AG04450 (cell line): ENCODE measurements around the gene SLC8A1. TPM values are rescaled to one million over a fixed set of nuclear protein-coding genes. Genes with fewer than 3 reads are reported as not detected.

ENCODE experiments used
- CTCF ChIA-PET: fragments of 300-600, 350-600 bp; formaldehyde crosslinking; extraction: SDS; loops from one replicate; lab custom pipeline; 2022; ENCODE audit warnings: antibody characterized with exemption, inconsistent platforms; lab: Charles Lee
- POLR2A ChIA-PET: fragments of 350-600 bp; formaldehyde crosslinking; extraction: SDS; loops from one replicate; lab custom pipeline; 2021; ENCODE audit warnings: antibody characterized with exemption, inconsistent platforms; lab: Yijun Ruan, JAX
- DNase-seq: peaks from one replicate; pipeline ENCODE4 v3.0.0-alpha.2; 2011; ENCODE audit warnings: low read depth, low spot score
- H3K27ac ChIP-seq: one replicate; pipeline ENCODE4 v1.5.1; 2012; ENCODE audit warnings: low read depth, low read length, control low read depth
- H3K27me3 ChIP-seq: one replicate; pipeline ENCODE4 v1.6.0; 2012; ENCODE audit warnings: low read length; ENCODE audit not compliant: control insufficient read depth, insufficient read depth
- H3K4me3 ChIP-seq: 2 replicates; pipeline ENCODE4 v1.5.1; 2011; ENCODE audit warnings: mild to moderate bottlenecking, low read depth, low read length, control low read depth
- H3K9me3 ChIP-seq: 2 replicates; pipeline ENCODE4 v1.5.1; 2012; ENCODE audit warnings: low read length; ENCODE audit not compliant: control insufficient read depth, insufficient read depth
- CTCF ChIP-seq: IDR thresholded peaks from 2 replicates; pipeline ENCODE4 v1.5.1; 2011; ENCODE audit warnings: low read depth, low read length, control low read depth, inconsistent platforms
- polyA plus RNA-seq: library from polyadenylated mRNA; depleted of rRNA; stranded (reverse); fragments of >200 nt; gene quantifications from 2 replicates; pipeline ENCODE4 v1.2.3, GENCODE V29; 2011

The SLC8A1 gene
- polyA plus RNA-seq, 1 experiment, result 19.3 TPM

GRCh38 chr2:40456926-40457325 lies 5.0 kb upstream of the SLC8A1 start:
- H3K4me3 ChIP-seq, result no peak overlapping the region
- H3K27ac ChIP-seq, result no peak overlapping the region
- H3K9me3 ChIP-seq, result no peaks in the 10 kb centered on the region
- H3K27me3 ChIP-seq, result no peaks in the 10 kb centered on the region
- TF ChIP-seq CTCF, result no peak
- ChIA-PET POLR2A (no interaction called here), CTCF (no interaction called here)
- no peak for DNase-seq

- Histone ChIP-seq H3K9me3 (no peaks in the 10 kb centered on the region; the same call in 1 of the 2 replicates), H3K27me3 (no peaks in the 10 kb centered on the region), H3K4me3 (no peak overlapping the region), H3K27ac (no peak overlapping the region)
- DNase-seq, result no peak
- no peak for TF ChIP-seq CTCF
- POLR2A ChIA-PET, result no interaction called here
- CTCF ChIA-PET, result interaction anchor here (1.2 kb wide), 1 partner anchor 305 kb away, joined by 3 read pairs; no protein-coding TSS in a partner anchor
Observed at GRCh38 chr2:40455661-40456060, 3.8 kb upstream of the SLC8A1 start.

GRCh38 chr2:40454321-40454720 lies 2.4 kb upstream of the SLC8A1 start:
- H3K27me3 ChIP-seq, result no peaks in the 10 kb centered on the region
- POLR2A ChIA-PET, result no interaction called here
- no peaks in the 10 kb centered on the region; the same call in 1 of the 2 replicates for H3K9me3 ChIP-seq
- CTCF ChIA-PET, result no interaction called here
- DNase-seq, result no peak
- H3K4me3 ChIP-seq, result no peak overlapping the region
- H3K27ac ChIP-seq, result no peak overlapping the region
- no peak for TF ChIP-seq CTCF

GRCh38 chr2:40452786-40453185 lies 896 bp upstream of the SLC8A1 start:
- ChIA-PET CTCF (interaction anchor here (0.7 to 2.2 kb wide), 2 partner anchors 239 to 540 kb away, joined by 3 to 5 read pairs; no protein-coding TSS in a partner anchor), POLR2A (interaction anchor here (0.7 to 2.6 kb wide), 2 partner anchors 172 to 176 kb away, joined by 3 to 8 read pairs; no protein-coding TSS in a partner anchor)
- no peak for DNase-seq

More at GRCh38 chr2:40452786-40453185, 896 bp upstream of the SLC8A1 start:
- Histone ChIP-seq H3K27ac (no peak overlapping the region), H3K4me3 (peak overlapping the region; percentile 66), H3K9me3 (no peaks in the 10 kb centered on the region; the same call in 1 of the 2 replicates), H3K27me3 (no peaks in the 10 kb centered on the region)
- no peak for TF ChIP-seq CTCF
